HG02852 (cell line): ENCODE measurements around the gene ONECUT3.

ENCODE experiments used
- ATAC-seq: cut with Tn5 transposase; IDR thresholded peaks from one replicate; pipeline ENCODE4 v1.9.1; 2021; ENCODE audit warnings: mild to moderate bottlenecking, moderate library complexity; ENCODE audit not compliant: unreplicated experiment

ONECUT3 gene

DNA sequence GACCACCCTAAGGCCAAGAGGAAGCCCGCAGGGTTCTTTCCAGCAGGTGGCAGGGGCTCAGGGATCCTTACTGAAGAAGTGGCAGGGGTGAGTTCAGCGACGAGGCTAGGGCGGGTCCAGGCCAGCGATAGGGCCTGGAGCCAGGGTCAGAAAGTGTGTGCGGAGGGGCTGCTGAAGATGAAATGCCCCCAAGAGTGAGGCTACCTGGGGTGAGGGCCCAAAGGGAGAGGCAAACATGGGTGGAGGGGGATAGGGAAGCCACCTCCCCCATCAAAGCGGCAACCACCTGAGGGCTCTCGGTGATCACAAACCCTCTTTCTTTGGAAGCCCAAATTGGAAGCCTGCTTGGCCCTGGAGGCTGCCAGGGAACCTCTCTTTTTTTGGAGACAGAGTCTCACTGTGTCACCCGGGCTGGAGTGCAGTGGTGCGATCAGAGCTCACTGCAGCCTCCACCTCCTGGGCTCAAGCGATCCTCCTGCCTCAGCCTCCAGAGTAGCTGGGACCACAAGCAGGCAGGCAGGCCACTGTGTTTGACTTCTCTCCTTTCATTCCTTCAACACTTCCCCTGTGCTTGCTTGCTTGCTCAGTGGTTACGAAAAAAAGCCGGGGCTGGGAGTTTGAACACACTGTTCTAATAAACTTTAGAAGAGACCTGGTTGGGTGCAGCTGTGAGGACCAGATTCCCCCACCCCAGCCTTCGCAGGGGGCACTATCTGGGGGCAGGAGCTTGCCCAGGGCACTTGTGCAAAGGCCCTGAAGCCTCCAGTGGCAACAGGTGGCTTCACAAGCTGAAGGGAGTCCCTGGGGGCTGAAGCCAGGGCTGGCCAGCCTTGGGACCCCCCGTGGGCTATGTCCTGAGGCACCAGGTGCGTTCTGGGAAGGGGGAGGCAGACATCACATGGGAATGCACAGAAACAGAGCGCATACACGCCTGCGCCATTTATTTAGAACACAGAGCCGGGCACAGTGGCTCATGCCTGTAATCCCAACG lies 60.2 kb downstream of the ONECUT3 start:
- ATAC-seq = no peak

- ATAC-seq = no peak
Measured at GRCh38 chr19:1814391-1814790, 61.1 kb downstream of the ONECUT3 start.

- ATAC-seq = no peak
Measured at GRCh38 chr19:1814833-1815604, 61.7 kb downstream of the ONECUT3 start.

DNA sequence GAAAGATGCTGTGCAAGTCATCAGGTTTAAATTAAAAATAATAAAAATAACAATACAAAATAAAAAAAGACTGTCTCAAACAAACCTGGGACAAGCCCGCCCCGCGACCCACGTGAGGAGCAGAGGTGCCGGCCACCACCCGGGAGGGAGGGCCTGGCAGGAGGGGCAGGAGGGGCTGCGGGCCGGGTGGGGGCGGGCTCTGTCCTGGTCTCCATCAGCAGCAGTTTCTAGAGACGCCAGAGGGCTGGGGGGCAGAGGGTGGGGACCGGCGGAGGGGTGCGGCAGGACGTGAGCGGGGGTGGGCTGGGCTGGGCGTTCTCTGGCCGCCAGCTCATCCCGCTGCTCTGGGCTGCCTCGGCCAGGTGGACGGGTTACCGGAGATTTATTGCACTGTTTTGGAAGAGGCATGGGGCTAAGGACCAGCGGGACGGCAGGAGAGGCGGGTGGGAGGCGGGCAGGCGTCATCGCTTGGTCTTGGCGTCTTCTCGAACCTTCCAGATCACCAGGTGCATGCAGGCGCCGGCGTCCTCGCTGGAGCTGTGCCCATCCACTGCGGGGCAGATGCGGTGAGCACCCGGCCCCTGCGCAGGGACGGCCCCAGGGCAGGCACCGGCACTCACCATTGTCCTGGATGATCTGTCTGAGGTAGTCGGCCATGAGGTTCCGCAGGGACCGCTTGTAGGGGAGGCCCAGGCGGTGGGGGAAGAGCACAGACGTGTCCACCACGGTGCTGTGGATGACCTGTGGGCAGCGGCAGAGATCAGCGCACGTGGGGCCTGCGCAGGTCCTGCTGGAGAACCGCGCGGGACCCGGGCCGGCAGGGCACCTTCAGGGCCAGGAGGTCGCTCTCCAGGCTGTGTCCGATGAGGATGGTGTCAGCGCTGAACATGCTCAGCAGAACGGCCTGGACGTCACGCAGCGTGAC lies 62.6 kb downstream of the ONECUT3 start:
- ATAC-seq = no peak

- no peak for ATAC-seq
Measured at GRCh38 chr19:1816530-1817298, 63.4 kb downstream of the ONECUT3 start.

DNA sequence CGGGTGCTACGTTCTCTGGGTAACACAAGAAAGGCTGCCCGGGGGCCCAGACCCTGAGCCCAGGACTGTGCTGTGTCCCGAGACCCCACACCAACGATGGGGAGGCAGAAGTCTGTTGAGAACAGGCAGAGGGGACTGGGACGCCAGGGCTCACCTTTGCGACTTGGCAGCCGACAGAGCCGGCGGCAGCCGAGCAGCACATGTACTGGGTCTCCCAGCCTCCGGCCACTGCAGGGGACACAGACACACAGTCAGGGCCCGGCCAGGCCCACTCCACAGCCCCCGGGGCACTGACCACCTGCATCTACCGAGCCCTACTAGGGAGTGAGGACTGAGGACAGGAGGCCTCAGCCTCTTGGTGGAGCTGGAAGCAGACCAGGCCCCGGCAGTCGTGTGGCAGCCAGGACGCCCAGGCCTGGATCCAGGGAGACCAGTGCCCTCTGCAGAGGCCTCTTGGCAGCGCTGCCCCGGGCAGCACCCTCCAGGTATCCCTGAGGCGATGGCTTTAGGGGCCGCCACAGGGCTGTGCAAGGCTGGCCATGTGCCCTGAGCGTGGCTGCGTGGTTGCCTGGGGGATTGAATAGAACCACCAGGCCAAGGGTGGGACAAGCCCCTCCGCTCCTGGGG lies 64.4 kb downstream of the ONECUT3 start:
- no peak for ATAC-seq

GRCh38 chr19:1818549-1819195 lies 65.4 kb downstream of the ONECUT3 start:
- no peak for ATAC-seq

DNA sequence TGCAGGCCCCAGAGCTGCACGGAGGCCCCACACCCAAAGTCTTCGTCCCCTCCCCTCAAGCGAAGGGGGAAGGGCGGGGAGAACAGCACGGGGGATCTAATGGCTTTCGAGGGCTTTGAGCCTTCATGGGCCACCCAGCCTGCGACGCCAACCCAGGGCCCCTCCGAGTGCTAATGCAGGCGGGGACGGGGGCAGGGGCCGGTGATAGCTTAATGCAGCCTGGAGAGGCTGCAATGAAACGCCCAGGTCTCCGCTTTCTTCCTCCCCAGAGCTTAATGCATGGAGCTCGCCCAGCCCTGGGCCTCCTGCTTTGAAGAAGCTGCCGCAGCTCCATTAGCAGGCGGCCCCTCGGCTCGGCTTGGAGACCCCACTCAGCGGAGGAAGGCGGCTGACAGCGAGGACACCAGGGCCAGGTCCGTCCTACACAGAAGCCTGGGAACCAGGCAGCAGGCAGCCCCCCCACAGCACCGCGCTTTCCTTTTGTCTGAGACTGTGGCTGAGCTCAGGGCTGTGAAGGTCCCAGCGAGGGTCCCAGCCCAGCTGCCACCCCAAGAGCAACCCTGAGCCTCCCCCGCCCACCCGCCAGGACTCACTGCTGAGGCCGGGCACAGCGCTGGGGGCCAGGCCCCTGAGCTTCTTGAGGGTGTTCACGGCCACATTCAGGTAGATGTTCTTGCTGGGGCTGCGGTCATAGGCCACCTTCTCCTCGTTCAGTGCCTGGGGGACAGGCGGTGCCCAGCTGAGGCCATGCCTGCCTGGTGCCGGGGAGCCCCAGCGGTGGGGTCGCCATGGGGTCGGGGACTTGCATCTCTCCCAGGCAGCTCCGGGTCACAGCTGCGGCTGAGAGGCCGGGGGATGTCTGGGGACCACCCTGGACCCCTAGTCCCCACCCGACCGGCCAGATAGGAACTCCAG lies 66.3 kb downstream of the ONECUT3 start:
- ATAC-seq = no peak

DNA sequence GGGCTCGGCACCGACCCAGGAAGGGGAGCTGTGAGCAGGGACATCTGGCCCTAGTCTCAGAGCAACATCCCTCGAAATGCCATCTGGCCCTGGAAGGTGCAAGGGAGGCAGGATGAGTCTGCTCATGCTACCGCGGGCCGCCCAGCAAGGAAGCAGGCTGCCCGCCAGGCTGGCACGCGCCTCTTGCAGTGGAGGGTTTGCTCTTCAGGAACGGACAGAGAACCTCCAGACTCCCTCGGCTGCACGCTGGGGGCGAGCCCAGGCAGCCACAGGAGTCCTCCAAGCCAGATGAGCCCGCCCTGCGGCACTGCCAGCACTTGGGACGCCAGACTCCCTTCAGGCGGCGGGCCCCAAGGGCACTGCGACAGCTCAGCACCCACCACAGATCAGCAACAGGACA lies 68.9 kb downstream of the ONECUT3 start:
- no peak for ATAC-seq

GRCh38 chr19:1823020-1823419 lies 69.7 kb downstream of the ONECUT3 start:
- ATAC-seq = no peak

GRCh38 chr19:1823539-1824251 lies 70.4 kb downstream of the ONECUT3 start:
- ATAC-seq = no peak

DNA sequence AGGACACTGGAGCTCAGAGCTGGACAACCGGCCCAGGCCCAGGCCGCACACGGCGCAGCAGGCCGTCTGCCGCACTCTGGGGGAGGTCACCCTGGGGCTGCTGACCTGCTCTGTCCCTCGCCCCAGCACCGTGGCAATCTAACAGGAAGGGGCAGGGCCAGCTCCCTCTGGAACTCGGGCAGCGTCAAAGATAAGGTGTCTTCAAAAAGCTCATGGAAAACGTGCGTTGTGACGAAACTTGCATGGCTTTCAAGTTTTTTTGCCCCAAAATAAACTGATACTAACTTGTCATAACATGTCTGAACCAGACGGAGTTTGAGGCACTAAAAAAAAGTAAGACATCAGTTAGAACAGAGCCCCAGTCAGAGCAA lies 70.9 kb downstream of the ONECUT3 start:
- no peak for ATAC-seq

DNA sequence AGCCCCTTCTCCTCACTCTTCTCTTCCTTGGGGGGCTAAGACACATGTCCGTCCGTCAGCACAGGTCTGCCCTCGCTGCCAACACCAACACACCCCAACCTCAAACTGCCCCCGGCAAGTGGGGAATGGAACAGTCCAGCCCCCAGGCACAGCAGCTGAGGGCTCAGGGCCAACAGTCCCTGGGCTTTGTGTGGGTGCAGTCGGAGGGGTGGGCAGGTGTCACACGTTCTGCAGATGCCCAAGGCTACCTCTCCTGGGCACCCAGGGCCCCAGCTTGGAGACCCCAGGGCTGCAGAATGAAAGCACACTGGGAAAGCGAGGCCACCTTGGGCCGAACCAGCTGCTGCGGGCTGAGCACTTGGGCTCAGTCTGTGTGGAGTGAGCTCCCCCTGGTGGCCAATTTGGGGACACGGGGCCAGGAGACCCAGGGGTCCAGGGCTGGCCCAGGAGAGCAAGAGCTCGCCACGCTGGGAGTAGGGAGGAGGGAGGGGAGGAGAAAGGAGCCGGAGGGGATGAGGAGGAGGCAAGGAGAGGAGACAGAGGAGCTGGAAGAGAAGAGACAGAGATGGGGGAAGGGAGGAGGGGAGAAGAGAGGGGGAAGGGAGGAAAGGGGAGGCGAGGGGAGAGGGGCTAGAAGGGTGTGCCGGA lies 72.7 kb downstream of the ONECUT3 start:
- ATAC-seq = no peak

DNA sequence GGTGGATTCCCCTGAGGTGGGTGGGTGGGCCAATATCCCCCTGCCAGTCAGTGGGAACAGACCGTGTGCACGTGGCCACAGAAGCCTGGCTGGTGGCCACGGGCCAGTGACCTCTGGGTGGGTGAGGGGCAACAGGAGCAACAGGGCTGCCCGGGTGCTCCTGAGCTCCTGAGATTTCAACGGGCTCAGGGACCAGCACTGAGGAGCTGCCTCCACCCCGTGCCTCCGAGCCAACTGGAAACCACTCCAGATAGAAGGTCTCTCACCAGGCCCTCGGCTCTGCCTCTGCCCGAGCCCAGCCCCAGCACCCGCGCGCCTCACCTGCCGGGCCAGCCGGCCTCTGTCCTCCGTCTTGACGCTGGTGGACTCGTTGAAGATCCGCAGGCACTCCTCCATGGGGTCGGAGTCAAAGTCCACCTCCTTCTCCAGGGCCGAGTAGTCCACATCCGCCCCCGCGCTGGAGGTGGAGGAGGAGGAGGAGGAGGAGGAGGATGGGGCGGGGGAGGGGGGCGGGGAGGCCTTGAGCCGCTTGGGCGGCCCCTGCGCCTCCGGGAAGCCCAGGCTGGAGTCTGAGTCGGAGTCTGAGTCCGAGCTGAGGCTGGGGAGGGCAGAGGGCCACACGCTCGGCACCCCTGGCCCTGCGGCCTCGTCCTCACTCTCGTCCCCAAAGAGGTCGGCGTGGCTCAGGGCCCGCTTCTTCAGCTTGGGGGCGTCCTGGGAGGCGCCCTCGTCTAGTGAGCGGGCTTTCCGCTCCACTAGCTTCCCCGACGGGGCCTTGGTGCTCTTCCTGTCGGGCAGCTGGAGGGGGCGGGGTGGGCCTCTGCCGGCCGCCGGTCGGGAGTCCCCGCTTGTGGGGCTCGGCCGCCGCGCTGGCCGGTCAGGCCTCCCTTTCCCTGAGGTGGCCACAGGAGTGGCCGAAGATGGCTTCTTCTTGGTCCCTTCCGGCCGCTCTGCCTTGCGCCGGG lies 73.5 kb downstream of the ONECUT3 start:
- ATAC-seq = no peak

GRCh38 chr19:1827566-1828278 lies 74.4 kb downstream of the ONECUT3 start:
- no peak for ATAC-seq
